ENCODE measurements around the gene SCFD2.
"Not testable (repeated sequence)": the region's sequence is repeated elsewhere in the genome, so short reads cannot be mapped to it uniquely, and the experiment has no call there.

Gene SCFD2

DNA sequence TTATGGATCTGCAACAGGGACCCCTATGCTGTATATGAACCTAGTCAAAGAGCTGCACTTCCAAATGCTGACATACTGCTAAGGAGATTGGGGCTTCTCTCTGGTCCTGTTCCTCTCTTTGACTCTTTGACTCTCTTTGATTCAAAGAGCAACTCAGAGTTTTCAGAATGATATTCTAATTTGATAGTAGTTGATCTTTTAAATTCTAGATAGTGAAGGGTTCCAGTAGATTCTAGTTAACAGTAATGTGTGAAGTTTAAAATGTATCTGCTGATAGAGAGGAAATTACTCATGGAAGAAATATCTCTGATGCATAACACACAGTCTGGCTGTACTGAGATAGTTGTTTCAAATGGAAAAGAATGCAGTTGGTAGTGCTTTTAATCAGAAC, 264.7 kb downstream of the SCFD2 start:
- no peak for DNase-seq (ENCODE audit: low read depth)

DNA sequence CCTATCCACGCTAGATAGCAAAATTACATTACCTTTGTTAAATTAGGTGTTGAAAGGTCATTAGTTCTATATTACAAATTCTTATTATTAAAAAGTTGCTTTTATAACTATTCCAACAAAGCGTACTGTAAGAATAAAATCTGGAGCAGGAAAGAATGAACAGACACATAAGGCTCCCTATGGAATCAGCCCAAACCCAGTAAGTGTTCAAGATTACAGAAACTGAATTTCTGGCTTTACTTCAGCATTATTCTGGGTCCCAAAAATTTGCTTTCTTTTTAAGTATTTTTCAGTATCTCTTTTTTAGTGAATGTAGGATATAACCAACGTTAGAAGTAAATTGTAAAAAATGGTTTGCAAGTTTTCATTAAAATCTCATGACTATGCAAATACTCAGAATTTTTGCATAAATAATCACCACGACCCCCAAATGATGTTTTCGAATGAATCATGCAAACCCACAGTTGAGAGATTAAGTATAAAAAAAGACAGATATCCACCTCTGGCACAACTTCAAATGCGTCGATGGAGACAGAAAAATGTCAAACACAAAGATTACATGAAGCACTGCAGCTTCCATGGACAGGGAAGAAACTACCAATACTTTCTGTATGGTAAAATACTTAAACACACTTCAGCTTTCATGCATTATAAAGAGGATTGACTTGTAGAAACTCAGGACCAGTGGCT, 265.2 kb downstream of the SCFD2 start:
- DNase-seq (ENCODE audit: low read depth): no peak

DNA sequence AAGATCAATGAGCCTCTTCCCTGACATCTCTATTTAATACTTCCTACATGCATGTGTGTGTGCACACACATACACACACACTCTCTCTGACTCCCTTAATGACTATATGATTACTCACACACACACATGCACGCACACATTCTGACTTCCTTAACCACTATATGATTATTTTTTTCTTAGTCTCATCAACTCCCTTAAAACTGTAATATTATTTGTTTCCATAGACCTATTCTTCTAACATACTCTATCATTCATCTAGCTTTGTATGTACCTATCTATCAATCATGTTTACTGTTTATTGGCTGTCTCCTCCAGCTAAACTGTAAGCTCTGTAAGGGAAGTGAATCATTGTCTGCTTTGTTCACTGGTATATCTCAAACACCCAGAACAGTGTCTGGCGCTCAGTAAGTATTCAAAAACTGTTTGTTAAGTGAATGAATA, 267.2 kb downstream of the SCFD2 start:
- DNase-seq (ENCODE audit: low read depth): no peak

DNA sequence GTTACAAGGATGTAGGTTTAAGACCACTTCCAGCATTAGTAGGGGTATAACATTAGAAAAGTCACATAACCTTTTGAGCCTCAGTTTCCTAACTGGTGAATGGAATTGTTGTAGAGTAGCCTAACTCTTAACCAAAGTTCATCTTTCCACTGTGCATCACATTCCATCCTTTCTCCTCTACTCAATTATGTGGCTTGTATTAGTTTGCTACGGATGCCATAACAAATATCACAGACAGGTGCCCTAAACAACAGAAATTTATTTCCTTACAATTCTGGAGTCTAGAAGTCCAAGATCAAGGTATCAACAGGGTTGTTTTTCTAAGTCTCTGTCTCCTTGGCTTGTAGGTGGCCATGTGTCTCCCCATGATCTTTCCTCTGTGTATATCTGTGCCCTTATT, 271.8 kb downstream of the SCFD2 start:
- no peak for DNase-seq (ENCODE audit: low read depth)

DNA sequence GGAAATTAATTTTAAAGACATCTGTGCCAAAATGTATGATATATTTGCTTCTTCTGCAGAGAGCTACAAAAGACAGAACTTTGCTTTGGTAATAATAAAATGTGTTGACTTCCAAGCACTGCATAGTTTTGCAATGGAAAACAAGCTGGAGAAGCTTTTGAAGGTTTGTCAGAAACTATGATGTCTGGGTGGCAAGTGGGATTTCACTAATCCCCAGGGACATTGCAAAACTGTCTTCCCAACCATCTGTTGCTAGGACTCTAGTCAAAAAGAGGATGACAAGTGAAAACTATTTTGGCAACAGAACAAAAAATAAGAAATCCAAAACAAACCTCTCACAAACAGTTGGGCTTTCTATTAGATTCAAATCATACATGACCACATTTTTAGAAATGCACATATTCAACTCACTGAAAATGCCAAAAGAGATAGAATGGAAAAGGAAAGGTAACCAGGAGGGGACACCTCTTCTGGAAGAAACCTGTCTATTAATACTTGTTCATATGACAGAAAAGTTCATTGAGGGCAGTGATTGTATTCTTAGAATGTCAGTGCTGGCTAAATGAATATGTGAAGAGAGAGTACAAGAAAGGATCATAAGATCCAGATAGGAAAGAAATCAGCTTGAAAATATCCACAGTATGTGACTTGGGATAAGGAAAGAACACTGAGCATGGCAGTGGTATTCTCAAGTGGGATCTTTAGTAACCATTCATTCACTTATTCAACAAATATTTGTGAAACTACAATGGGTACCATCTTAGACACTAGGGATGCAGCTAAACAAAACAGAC, 275.7 kb downstream of the SCFD2 start:
- DNase-seq (ENCODE audit: low read depth): no peak

DNA sequence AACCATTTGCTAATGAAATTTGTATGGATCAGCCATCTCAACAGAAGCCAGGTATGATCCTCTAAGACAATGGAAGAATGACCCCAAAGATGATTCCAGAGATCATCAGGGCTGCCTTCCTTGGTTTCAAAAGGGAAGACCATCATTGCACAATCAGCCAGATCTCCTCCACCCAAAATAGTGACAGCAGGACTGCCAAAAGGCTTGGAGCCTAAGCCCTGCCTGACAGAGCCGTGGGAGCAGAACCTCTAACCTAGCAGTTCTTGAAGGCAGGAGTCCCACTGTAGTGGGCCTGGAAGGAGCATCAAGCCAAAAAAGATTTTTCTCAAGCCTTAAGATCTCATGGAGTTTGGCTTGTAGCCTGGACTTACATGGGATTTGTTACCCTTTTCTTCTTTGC, 277.7 kb downstream of the SCFD2 start:
- DNase-seq (ENCODE audit: low read depth): no peak

DNA sequence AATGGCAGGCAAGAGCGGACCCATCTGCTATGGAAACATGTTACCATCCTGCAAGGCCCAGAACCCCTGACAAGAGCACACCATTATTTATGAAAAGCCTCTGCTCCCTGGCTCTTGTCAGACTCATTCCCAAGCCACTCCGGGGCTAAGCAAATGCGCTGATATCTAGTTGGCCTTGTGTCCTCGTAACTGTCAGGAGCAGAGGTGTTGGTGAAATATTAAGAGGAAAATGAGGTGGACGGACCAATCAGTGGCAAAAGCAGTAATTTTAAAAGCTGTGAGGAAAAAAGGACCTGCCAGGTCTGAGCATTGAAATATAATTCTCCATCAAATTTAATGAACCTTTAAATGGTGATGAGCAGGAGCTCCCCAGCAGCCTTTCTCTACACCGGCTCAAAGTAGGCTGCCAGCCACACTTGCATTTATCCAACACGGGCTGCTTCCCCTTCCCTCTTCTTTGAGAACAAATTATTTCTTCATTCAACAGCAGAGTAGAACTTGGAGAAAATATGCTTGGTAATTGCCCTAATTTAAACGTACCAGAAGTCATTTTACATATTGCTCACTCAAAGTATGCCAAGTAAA, 289.4 kb downstream of the SCFD2 start:
- no peak for DNase-seq (ENCODE audit: low read depth)

DNA sequence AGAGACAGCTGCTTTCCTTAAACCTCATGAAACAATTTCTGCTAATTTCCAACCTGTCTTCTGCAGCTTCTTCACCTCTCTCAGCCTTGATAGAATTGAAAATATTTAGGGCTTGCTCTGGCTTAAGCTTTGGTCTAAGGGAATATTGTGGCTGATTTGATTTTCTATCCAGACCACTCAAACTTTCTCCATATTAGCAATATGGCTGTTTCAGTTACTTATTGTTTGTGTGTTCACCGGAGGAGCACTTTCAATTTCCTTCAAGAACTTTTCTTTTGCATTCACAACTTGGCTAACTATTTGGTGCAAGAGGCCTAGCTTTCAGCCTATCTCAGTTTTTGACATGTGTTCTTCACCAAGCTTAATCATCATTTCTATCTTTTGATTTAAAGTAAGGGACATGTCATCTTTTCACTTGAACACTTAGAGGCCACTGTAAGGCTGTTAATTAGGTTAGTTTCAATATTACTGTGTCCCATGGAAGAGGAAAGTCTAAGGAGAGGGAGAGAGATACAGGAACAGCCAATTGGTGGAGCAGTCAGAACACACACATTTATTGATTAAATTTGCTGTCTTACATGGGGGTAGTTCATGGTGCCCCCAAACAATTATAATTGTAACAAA, 290.6 kb downstream of the SCFD2 start:
- DNase-seq (ENCODE audit: low read depth): no peak

DNA sequence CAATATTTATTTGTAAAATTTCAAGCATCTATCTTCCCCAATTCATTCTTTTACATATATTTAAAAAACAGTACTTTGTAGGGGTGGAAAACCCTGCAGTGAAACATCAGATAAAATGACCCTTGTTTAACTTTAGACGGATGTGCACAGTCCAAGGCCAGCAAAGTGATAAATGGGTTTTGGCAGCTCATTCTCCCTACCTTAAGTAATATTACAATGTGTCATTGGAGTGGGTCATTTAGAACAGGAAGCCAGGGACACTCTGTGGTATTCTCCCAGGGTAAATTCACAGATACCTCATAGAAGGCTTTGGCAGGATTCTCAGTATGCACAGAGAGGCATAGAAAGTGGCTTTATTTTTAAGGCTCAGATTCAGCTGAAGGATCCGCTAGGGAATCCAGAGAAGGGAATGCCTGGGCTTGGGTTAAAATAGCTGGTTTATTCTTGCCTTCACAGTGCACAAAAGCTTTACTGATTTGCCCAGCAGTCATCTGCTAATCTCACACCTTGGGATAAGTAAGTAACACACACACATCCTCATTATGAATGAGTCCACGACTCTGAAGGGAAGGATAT, 297.0 kb downstream of the SCFD2 start:
- DNase-seq (ENCODE audit: low read depth): no peak

DNA sequence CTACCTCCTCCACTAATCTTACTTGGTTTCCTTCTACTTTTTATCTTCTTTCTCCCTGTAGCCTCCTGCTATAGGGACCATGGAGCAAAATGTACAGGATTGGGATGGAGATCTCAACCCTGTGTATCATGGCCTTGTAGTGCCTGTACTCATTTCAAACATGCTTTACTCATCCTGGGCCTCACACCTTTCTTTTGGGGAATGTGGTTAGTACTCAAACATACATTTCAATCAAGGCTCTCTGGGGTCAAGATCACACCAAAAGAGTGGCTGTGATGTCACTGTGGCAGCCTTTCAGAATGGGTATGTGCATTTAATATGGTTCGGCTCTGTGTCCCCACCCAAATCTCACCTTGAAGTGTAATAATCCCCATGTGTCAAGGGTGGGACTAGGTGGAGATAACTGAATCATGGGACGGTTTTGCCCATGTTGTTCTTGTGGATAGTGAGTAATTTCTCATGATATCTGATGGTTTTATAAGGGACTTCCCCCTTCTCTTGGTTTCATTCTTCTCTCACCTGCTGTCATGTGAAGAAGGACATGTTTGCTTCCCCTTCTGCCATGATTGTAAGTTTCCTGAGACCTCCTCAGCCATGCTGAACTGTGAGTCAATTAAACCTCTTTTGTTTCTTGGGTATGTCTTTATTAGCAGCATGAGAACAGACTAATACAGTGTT, 298.6 kb downstream of the SCFD2 start:
- DNase-seq (ENCODE audit: low read depth): no peak

DNA sequence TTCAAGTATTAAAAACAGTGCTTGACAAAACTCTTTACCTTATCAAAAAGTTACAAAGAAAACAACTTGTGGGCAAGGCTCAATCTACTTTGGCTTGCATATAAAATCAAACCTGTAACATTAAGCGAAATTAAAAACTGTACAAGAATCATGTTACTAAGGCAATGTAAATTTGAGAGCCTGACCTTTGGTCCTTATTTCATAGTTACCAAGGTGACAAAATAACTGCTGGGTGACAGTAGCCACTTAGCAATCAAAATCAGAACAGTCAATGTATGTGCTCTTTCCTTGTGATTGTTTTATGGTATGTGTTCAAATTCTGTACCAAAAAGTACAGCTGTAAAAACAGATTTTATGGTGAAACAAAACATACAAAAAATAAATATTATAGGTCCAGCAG, 299.7 kb downstream of the SCFD2 start:
- no peak for DNase-seq (ENCODE audit: low read depth)

DNA sequence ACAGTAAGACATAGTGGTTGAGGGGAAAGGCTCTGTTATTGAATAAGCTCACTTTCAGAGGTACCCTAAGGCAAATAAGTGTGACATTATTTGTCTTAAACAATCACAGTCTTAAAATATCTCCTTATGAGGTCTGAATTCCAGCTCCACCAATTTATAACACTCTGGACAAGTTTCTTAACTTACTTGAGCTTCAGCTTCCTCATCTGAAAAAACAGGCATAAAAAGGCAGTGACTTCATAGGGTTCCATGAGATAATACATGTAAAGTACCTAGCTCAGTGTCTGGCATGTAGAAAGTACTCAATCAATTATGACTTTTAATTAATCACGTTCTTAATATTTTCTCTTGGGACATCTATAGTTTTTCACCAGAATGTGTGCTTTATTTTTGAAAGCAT, 301.3 kb downstream of the SCFD2 start:
- DNase-seq (ENCODE audit: low read depth): no peak

DNA sequence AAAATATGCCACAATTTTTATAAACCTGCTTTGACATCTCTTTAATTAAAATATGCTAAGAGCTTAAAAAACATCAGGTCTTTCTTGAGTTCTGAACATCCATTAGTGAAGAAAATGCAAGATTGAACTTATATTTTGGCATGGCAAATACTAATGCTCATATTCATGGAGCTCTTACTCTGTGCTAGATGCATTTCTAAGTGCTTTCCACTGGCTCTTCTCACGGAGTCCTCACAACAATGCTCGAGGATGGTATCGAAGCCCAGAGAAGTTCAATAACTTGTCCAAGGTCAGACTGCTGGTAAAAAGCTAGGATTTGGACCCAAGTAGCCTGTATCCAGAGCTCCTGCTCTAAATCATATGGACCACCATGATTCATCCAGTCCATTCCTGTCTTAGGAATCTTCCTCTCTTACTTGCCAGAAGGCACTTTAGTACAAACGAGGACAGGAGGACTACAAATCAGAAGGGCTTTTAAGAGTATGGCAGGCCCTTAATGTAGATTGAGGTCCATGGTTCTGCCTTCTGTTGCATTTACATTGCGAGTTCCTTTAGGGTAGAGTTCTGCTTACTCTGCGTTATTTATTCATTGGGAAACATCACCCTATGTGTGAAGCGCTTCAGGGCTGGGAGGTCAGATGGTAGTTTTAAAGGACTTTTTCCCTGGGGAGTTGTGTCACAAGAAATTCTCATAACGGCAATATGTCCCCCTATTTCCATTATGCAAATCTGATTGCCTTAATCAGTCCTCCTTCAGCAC, 304.6 kb downstream of the SCFD2 start:
- no peak for DNase-seq (ENCODE audit: low read depth)

DNA sequence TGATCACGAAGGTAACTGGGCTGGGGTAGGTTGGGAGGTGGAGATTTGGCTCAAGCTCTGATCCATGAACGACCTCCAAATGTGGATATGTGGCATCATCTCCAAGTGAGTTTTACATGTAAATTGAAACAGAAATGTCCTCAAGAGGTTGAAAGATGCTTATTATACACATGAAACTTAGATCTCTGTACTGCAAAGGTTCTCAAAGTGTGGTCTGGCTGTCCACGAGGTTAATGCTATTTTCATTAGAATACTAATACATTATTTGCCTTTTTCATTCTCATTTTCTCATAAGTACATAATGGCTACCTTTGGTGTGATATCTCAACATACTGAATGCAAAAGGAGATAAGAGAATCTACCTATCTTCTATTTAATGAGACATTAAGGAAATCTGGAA, 305.6 kb downstream of the SCFD2 start:
- DNase-seq (ENCODE audit: low read depth): no peak

DNA sequence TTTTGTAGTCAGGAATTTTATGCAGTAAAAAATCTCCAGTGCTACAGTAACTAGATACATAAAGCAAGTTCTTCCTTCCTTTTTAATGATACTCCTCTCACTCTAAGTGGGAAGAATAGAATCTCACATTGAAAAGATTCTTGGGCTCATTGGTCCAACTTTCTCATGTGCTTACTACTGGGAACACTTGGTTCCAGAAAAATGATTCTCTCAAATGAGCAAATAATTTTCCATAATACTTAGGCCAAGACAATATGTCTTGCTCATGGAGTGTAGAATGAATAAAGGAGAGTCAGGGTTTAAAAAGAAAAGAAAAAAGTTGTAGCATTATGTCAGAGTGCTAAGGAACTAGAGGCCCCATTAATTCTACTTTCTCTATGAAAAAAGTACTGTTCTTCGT, 306.0 kb downstream of the SCFD2 start:
- DNase-seq (ENCODE audit: low read depth): no peak

DNA sequence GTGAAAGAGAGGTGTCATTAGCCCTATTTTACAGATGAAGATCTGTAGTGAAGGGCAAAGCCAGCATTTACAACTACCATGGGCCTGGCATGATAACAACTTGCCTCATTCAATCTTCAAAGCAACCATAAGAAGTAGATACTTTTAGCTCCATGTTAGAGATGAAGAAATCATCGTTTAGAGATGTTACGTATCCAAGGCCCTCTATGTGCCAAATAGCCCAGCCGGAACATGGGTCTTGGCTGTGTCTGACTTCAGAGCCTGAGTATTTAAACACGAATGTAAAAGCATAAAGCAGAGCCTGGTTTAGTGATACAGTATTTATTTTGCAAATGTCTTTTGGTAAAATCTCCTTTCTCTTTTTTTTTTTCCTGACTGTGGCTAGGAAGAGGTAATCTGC, 306.6 kb downstream of the SCFD2 start:
- DNase-seq (ENCODE audit: low read depth): no peak

DNA sequence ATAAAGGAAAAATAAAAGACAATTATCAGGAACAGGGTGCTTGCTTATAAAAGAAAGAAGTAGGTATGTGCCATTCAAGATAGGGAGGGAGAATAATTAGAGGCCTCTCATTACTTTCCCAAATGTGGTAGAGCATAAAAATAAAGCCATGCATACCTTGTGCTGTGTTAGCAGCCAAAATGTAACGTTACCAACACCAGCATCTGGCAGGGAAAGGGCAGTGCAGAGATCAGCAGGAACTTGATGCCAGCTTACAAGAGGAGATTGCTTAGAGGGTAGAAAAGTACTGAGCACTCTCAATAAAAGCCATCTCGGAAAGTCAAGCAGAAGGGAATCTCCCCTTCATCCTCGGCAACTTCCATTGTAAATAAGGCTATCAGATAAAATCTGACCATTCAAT, 308.2 kb downstream of the SCFD2 start:
- no peak for DNase-seq (ENCODE audit: low read depth)

DNA sequence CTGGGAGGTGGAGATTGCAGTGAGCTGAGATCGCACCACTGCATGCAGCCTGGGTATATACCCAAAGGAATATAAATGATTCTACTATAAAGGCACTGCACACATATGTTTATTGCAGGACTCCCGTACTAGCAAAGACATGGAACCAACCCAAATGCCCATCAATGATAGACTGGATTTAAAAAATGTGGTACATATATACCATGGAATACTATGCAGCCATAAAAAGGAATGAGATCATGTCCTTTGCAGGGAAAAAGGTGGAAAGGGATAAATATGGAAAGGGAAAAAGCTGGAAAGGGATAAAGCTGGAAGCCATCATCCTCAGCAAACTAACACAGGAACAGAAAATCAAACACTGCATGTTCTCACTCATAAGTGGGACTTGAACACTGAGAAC, 308.8 kb downstream of the SCFD2 start:
- DNase-seq (ENCODE audit: low read depth): not testable (repeated sequence)

DNA sequence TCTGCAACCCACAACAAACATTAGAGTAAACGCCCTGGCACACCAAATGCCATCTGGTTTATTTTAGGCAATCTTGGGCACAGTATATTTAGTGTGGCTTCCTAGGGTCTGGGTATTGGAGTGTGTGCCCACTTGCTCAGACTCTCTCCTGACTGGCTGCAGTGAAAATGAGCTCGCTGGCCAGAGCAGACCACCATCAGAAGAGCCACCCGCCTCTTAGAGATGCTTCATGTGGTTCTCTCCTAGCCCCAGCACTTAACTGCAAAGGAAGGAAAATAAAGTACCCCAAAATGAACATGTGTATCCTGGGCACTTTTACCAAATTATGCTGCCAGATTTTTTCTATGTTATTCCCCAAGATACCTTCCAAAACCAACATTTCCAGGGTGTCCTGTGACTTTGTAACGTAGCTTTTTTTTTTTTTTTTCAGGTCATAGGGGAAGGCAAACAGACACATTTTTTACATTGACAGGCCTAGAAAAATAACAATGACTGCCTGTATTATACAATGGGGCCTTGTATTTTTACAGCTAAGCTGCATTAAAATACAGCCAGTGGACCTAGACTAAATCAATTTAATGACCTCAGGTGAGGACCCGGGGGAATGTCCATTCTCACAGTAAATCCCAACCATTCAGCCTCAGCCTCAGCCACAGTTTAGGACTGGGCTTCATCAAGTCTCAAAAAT, 310.0 kb downstream of the SCFD2 start:
- DNase-seq (ENCODE audit: low read depth): no peak

DNA sequence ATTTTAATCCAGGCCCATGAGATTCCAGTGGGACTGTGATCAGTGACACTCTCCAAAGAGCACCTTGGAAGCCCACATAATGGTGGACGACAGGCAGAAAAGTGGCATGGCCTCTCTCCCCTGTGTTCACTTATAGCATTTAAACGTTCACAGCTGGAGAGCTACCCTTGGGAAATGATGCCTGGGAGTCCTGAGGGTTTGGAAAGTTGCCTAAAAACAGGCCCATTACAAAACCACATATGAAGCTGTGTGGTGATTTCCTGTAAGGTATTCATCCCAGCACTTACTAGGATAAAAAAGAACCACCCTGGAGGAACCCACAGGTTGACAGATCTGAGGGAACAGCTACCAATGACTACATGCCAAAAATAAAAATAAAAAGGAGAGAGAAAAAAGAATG, 310.6 kb downstream of the SCFD2 start:
- no peak for DNase-seq (ENCODE audit: low read depth)

DNA sequence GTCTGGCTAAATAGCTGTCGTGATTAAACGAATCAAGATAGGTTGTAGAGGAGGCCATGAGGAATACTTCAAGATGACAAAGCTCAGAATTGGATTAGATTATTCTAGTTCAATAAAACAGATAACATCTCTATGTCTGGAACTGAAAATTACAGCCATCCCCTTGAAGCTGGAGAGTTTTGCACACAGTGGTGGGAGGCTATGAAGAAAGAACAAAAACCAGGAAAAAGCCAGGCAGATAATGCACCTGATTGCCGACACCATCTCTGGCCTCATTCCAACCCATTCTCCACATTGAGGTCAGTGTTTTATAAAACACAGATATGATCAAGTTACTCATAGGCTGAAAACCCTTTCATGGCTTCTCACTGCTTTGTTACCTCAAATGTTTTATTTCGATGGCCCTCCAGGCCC, 315.5 kb downstream of the SCFD2 start:
- no peak for DNase-seq (ENCODE audit: low read depth)

Measured in activated T-cell treated with anti-CD3 and anti-CD28 coated beads for 1 hour (primary cell).